CD4-positive, alpha-beta T cell treated with Interleukin-6 for 4 hours (primary cell): ENCODE data around the gene SIN3B.

ENCODE experiments used
- DNase-seq: peaks from one replicate; pipeline ENCODE4 v3.0.0-alpha.2; 2020; ENCODE audit warnings: mixed read lengths

SIN3B gene

GRCh38 chr19:16829822-16830289 is 658 bp downstream of the SIN3B start:
- DNase-seq = no peak

- DNase-seq = no peak
Measured at GRCh38 chr19:16830679-16831078, 1.5 kb downstream of the SIN3B start.

- no peak for DNase-seq
Measured at GRCh38 chr19:16831531-16831930, 2.3 kb downstream of the SIN3B start.

GRCh38 chr19:16834747-16835146 is 5.5 kb downstream of the SIN3B start:
- DNase-seq = no peak

GRCh38 chr19:16836115-16837034 is 7.2 kb downstream of the SIN3B start:
- no peak for DNase-seq

GRCh38 chr19:16837035-16837362 is 7.8 kb downstream of the SIN3B start:
- DNase-seq = no peak

- DNase-seq = no peak
Measured at GRCh38 chr19:16841391-16841926, 12.3 kb downstream of the SIN3B start.

GRCh38 chr19:16846901-16847300 is 17.7 kb downstream of the SIN3B start:
- DNase-seq = no peak

- DNase-seq = no peak
Measured at GRCh38 chr19:16847430-16847829, 18.2 kb downstream of the SIN3B start.

- DNase-seq = no peak
Measured at GRCh38 chr19:16849168-16849567, 20.0 kb downstream of the SIN3B start.

GRCh38 chr19:16850133-16850532 is 20.9 kb downstream of the SIN3B start:
- DNase-seq = no peak

- no peak for DNase-seq
Measured at GRCh38 chr19:16851031-16851712, 22.0 kb downstream of the SIN3B start.

- no peak for DNase-seq
Measured at GRCh38 chr19:16853066-16853465, 23.9 kb downstream of the SIN3B start.

GRCh38 chr19:16856091-16856490 is 26.9 kb downstream of the SIN3B start:
- DNase-seq = no peak

- no peak for DNase-seq
Measured at GRCh38 chr19:16859626-16860025, 30.4 kb downstream of the SIN3B start.

GRCh38 chr19:16860118-16860517 is 30.9 kb downstream of the SIN3B start:
- no peak for DNase-seq

- DNase-seq = no peak
Measured at GRCh38 chr19:16861011-16861410, 31.8 kb downstream of the SIN3B start.

- DNase-seq = no peak
Measured at GRCh38 chr19:16861834-16862233, 32.6 kb downstream of the SIN3B start.

- no peak for DNase-seq
Measured at GRCh38 chr19:16862826-16863415, 33.7 kb downstream of the SIN3B start.

- no peak for DNase-seq
Measured at GRCh38 chr19:16867211-16867610, 38.0 kb downstream of the SIN3B start.

- DNase-seq = no peak
Measured at GRCh38 chr19:16868423-16869130, 39.4 kb downstream of the SIN3B start.

GRCh38 chr19:16869331-16869972 is 40.3 kb downstream of the SIN3B start:
- DNase-seq = no peak
